Lower leg skin (tissue), 3 donors: ENCODE results near the gene SHCBP1L.

Experiments
- POLR2A ChIP-seq, 2 donors: fragments of 450-650 bp; IDR thresholded peaks; one replicate each; pipeline ENCODE4 v1.6.1; 2016 to 2017; ENCODE audit warnings: antibody characterized with exemption in 2 of 2, mild to moderate bottlenecking in 1 of 2, moderate library complexity in 1 of 2
- TF ChIP-seq, protein P1 (sequence below), 3 donors: fragments of 450-650 bp; IDR thresholded peaks; one replicate each; pipeline ENCODE4 v1.5.1; 2016; ENCODE audit warnings: antibody characterized with exemption in 3 of 3, mild to moderate bottlenecking in 3 of 3, moderate library complexity in 2 of 3

DNA sequence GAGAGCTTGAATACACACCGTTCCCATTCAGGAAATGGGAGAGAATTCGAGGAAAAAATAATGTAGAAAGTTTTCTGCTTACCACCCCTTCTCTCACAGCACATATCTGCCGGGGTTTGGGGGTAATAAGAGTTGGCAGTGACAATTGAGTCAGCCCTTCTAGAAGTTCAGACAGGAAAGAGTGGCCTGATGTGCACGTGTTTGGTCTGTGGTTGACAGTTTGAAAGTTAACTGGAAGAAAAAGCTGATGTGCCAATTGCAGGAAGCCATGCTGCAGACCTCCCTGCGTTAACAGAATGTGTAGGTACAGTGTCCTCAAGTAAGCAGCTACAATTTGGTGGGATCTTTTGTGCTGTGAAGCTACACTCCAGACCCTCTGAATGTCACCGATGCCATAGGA, 63.0 kb downstream of the SHCBP1L start:
- TF ChIP-seq, protein P1, sequence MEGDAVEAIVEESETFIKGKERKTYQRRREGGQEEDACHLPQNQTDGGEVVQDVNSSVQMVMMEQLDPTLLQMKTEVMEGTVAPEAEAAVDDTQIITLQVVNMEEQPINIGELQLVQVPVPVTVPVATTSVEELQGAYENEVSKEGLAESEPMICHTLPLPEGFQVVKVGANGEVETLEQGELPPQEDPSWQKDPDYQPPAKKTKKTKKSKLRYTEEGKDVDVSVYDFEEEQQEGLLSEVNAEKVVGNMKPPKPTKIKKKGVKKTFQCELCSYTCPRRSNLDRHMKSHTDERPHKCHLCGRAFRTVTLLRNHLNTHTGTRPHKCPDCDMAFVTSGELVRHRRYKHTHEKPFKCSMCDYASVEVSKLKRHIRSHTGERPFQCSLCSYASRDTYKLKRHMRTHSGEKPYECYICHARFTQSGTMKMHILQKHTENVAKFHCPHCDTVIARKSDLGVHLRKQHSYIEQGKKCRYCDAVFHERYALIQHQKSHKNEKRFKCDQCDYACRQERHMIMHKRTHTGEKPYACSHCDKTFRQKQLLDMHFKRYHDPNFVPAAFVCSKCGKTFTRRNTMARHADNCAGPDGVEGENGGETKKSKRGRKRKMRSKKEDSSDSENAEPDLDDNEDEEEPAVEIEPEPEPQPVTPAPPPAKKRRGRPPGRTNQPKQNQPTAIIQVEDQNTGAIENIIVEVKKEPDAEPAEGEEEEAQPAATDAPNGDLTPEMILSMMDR (IDR thresholded peaks at IDR 0.05) = no peak
- no peak for TF ChIP-seq POLR2A (IDR thresholded peaks at IDR 0.05)
